Cardiac septum (tissue), 1 donor: ENCODE results near the gene GPR32. TPM values are rescaled to one million over a fixed set of nuclear protein-coding genes. Genes with fewer than 3 reads are reported as not detected.
A peak's percentile ranks its signal among the peaks of the same experiment; 100 is the strongest.
"Not testable (repeated sequence)": the region's sequence is repeated elsewhere in the genome, so short reads cannot be mapped to it uniquely, and the experiment has no call there.

Source experiments
- DNase-seq: peaks from one replicate; pipeline ENCODE4 v3.0.0-alpha.2; 2020; ENCODE audit warnings: low spot score
- intact Hi-C: fragments of 100-400 bp; cut with DNase I; formaldehyde crosslinking; loops from one replicate; pipeline ENCODE4 v1.14.0; 2022
- total RNA-seq: library from RNA; stranded (reverse); fragmentation: NEBNext Ultra II Directional; extraction: Animal tissue kit (Norgen Biotek cat#: 25700); gene quantifications from one replicate; pipeline ENCODE4 v1.2.1, GENCODE V29; 2021
- donor health status: DM: no; HTN: no; CAD: no.

Gene GPR32
- total RNA-seq, 1 donor from 2014 or later: not detected

GRCh38 chr19:50796634-50797428, 26.6 kb downstream of the GPR32 start:
- intact Hi-C loops: no loop called here
- no peak for DNase-seq

- intact Hi-C loops: no loop called here
- no peak for DNase-seq
Observed at GRCh38 chr19:50797429-50797780, 27.1 kb downstream of the GPR32 start.

GRCh38 chr19:50797781-50798658, 27.8 kb downstream of the GPR32 start:
- intact Hi-C loops: no loop called here
- no peak for DNase-seq

- intact Hi-C loops: no loop called here
Observed at GRCh38 chr19:50798659-50799546, 28.6 kb downstream of the GPR32 start.

DNA sequence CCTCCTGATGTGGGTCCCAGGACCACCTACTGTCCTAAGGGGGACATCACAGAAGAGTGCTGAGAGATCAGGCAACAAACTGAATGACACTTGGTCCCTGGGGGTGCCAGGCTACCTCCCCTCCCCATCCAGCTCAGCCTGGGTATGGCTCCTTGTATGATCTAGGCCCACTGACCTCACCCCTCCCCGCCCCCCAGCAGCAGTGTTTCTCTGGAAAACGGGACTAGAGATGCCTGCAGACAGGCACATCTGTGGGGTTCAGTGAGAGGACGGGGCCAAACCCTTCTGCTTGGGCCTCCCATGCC, 29.2 kb downstream of the GPR32 start:
- DNase-seq: no peak
- intact Hi-C loops: no loop called here

More at GRCh38 chr19:50798659-50799546, 28.6 kb downstream of the GPR32 start:
- no peak for DNase-seq

- DNase-seq: no peak
- intact Hi-C loops: no loop called here
Observed at GRCh38 chr19:50801107-50801506, 30.8 kb downstream of the GPR32 start.

GRCh38 chr19:50803633-50804419, 33.6 kb downstream of the GPR32 start:
- intact Hi-C loops: no loop called here
- DNase-seq: no peak

- intact Hi-C loops: no loop called here
- peak; percentile 98 for DNase-seq
Observed at GRCh38 chr19:50804420-50805272, 34.4 kb downstream of the GPR32 start.

DNA sequence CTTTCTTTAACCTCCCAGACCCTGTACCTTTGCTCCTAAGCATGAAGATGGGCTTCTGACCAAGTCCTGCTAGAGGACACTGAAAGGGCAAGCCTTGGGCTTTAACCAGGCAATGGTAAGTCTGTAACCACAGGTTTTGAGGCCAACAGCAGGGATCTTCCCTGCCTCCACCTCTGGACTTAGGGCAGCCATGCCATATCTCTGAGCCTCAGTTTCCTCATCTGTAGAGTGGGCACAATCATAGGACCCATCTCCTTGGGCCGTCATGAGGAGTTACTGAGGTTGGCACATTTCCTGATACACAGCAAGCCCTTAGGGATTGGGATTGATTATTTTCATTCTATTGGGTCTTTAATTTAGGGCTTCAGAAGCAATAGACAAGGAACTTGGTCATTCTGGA, 38.6 kb downstream of the GPR32 start:
- intact Hi-C loops: no loop called here
- DNase-seq: no peak

GRCh38 chr19:50811622-50812238, 41.5 kb downstream of the GPR32 start:
- DNase-seq, intact Hi-C loops: not testable (repeated sequence)

DNA sequence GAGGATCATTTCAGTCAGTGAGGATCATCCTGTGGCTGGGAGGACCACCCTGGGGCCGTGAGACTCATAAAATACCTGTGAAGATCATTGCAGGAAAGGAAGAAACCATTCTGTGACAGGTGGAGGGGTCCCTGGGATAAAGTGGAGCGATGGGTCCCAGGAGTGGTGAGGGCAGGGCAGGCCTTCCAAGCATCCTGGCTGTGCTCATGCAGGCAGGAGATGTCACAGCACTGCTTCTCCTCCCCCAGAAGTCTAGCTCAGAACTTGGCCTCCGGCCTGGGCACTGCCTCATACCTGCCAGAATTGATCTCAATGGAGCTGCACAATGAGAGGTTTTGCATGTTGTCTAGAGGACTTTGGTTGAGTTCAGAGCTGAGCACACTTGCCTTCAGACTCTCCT, 42.2 kb downstream of the GPR32 start:
- intact Hi-C loops: no loop called here
- no peak for DNase-seq

GRCh38 chr19:50814883-50815282, 44.6 kb downstream of the GPR32 start:
- intact Hi-C loops: no loop called here
- peak; percentile 35 for DNase-seq

DNA sequence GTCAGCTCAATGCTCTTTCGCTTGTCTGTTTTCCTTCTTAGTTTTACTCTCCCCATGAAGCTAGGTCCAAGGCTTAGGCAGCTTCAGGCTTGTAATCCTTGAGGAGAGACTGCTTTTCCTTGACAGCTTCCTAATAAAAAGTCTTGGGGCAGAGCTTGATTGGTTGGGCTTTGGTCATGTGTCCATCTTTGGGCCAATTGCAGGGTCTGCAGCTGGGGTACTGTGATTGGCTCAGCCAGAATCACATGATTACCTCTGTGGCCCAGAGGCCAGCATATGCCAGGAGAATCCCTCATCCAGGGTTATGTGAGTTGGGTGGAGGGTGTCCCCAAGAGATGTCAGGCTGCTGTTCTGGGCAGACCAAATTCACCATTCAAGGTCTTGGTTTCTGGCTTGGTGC, 45.2 kb downstream of the GPR32 start:
- intact Hi-C loops: no loop called here
- no peak for DNase-seq

DNA sequence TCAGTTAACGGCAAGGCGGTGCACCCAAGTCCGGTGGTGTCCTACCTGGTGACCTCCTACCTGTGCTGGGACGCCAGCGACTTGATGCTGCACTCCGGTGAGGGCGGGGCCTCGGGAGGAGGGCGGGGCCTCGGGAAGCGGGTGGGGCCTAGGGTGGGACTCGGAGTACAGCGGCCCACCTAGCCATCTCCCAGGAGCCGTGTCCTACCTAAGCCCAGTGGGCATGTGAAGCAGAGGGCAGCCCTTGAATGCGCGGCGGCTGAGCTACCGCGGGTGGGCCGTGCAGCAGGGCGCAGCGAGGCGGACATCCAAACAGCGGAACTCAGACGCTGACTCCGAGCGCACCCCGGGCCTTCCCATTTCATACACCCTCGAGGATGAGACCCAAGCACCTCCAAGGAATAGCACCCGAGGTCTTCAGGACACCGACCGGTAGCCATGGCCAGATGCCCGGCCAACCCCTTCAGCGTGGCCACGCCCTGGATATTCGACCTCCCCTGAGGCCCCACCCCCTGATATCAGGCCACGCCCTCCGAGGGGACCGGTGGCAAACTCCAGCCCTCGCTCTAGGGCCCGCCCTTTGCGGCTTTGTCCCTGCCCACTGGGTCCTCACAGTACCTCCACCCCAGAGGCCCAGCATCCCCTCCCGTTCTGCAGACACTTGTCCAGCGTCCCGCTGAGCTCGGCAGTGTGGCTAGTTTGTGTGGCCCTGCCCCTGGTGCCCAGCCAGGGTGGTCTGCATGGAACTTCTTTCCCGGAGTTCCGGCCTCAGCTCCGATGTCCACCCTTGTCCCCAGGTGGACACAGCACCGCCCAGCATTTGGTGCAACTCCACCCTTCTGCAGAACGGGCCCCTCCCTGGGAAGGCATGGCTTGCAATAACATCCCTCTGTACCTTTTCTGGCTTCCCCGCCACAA, 47.9 kb downstream of the GPR32 start:
- intact Hi-C loops: no loop called here
- peak; percentile 75 for DNase-seq

DNA sequence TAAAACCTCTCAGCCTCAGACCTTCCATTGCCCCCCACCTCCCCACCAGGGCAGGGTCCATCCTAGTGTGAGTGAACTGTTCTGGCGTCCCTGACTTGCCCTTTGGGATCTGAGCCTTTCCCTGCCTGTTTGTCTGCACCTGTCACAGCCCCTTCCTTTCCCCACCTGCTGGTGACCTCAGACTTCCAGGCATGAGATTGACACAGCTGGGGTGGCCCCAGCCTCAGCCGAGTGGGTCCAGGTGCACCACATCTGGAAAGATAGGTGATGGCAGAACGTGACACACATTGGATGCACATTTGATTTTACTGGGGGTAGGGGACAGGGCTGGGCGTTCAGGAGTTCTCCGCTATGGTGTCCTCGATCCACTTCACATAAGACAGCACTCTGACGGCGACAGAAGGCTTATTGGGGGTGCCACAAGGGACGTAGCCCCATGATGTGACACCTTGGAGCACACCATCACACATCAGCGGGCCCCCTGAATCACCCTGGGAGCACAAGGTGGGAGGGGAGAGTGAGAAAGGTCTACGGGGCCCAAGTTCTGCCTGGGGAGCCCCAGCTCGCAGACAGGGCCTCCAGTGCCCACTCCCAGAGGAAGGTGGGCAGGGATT, 48.7 kb downstream of the GPR32 start:
- intact Hi-C loops: no loop called here
- DNase-seq: no peak

DNA sequence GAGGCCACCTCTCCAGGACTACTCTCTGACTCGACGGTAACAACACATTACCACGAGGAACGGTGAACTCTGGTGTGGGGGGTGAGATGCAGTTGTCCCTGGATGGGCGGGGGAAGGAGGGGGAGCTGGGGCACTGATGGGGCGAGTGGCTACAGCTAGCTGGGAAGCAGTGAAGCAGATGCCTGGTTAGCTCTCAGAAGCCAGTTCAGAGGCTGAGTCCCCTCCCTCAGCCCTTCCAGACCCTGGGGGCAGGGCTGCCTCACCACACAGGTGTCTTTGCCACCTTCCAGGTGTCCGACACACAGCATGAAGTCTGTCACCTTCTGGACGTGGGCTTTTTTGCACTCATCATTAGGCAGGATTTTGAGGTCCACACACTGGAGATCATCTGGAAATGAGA, 49.4 kb downstream of the GPR32 start:
- intact Hi-C loops: no loop called here
- DNase-seq: peak; percentile 50

- intact Hi-C loops: no loop called here
- no peak for DNase-seq
Observed at GRCh38 chr19:50820086-50820485, 49.8 kb downstream of the GPR32 start.
